ENCODE results near the gene TM9SF3. TPM values are rescaled to one million over a fixed set of nuclear protein-coding genes. Genes with fewer than 3 reads are reported as not detected.

The TM9SF3 gene
- total and polyA plus RNA-seq, 2 experiments from 2014 or later = 37.3 to 72.5 TPM

DNA sequence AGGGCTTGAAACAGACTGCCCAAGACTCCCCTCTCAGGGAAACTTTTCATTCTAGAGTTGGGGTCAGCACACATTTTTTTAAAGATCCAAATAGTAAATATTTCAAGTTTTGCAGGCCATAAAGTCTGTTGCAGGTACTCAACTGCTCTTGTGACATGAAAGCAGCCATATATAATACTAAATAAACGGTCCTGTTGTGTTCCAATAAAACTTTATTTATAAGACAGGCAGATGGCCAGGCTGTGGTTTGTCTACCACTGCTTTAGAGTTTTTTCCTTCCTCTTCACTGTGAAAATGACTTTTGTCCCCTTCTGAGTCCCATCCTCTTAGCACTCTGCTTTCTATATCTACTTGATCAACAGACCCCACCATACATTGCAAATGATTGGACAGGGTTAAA, 40.5 kb upstream of the TM9SF3 start (continued):
- TF ChIP-seq, protein P1, sequence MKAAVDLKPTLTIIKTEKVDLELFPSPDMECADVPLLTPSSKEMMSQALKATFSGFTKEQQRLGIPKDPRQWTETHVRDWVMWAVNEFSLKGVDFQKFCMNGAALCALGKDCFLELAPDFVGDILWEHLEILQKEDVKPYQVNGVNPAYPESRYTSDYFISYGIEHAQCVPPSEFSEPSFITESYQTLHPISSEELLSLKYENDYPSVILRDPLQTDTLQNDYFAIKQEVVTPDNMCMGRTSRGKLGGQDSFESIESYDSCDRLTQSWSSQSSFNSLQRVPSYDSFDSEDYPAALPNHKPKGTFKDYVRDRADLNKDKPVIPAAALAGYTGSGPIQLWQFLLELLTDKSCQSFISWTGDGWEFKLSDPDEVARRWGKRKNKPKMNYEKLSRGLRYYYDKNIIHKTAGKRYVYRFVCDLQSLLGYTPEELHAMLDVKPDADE (IDR thresholded peaks at IDR 0.05) = no peak
- TF ChIP-seq, protein P2, sequence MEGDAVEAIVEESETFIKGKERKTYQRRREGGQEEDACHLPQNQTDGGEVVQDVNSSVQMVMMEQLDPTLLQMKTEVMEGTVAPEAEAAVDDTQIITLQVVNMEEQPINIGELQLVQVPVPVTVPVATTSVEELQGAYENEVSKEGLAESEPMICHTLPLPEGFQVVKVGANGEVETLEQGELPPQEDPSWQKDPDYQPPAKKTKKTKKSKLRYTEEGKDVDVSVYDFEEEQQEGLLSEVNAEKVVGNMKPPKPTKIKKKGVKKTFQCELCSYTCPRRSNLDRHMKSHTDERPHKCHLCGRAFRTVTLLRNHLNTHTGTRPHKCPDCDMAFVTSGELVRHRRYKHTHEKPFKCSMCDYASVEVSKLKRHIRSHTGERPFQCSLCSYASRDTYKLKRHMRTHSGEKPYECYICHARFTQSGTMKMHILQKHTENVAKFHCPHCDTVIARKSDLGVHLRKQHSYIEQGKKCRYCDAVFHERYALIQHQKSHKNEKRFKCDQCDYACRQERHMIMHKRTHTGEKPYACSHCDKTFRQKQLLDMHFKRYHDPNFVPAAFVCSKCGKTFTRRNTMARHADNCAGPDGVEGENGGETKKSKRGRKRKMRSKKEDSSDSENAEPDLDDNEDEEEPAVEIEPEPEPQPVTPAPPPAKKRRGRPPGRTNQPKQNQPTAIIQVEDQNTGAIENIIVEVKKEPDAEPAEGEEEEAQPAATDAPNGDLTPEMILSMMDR (conservative IDR thresholded peaks at IDR 0.05; ENCODE audit: low read depth in 2 of 2) = no peak

DNA sequence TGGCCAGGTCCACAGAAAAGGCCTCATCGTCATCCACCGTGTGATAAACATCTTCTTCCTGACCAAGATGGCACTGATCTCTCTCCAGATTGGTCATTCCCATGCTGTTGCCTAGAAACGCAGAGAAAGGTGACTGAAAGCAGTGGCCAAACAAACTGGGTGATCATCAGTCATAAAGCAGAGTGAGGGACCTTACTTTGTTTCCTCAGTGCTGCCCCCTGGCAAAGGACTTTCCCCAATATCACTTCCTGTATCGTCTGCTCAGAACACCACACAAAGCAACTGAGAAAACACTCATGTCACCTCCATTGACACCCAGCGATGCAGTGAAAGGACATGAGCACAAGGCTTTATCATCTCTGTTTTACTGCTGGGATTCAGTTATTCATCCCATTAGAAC, 40.0 kb upstream of the TM9SF3 start:
- Histone ChIP-seq H3K4me1 (ENCODE audit: insufficient read depth) (no peaks in the 10 kb centered on the region), H3K9me2 (ENCODE audit: insufficient read depth) (no peaks in the 10 kb centered on the region), H3K79me2 (replicated peaks; ENCODE audit: insufficient read depth) (no peaks in the 10 kb centered on the region), H3K27me3 (ENCODE audit: insufficient read depth) (no peaks in the 10 kb centered on the region), H2AFZ (no peak overlapping the region), H3K4me3 (no peak overlapping the region), H3K27ac (ENCODE audit: low read depth) (no peak overlapping the region), H4K20me1 (replicated peaks; ENCODE audit: insufficient read depth) (peaks cover 3% of the 10 kb centered on the region; the same call in 1 of the 2 replicates), H3F3A (replicated peaks; ENCODE audit: low read depth) (no peaks in the 10 kb centered on the region), H3K36me3 (ENCODE audit: insufficient read depth) (no peaks in the 10 kb centered on the region), H3K4me2 (no peak overlapping the region)
- ATAC-seq (peak; percentile 70), DNase-seq (ENCODE audit: low spot score) (peak; percentile 70)
- H3K4me1 Mint-ChIP-seq = no peaks in the 10 kb centered on the region
- no peak overlapping the region for H3K27ac Mint-ChIP-seq
- H3K9me3 Mint-ChIP-seq = no peaks in the 10 kb centered on the region
- peaks cover 2% of the 10 kb centered on the region for H3K27me3 Mint-ChIP-seq (ENCODE audit: insufficient read depth, low read depth, poor library complexity)
- H3K4me3 Mint-ChIP-seq = no peak overlapping the region
- TF ChIP-seq NANOG (IDR thresholded peaks at IDR 0.05; ENCODE audit: borderline replicate concordance) (no peak), ZNF114 (CRISPR knock-in tag; IDR thresholded peaks at IDR 0.05) (no peak)
- TF ChIP-seq, protein P2 (conservative IDR thresholded peaks at IDR 0.05; ENCODE audit: low read depth in 2 of 2) = peak; percentile 46 to 61
- H3K36me3 Mint-ChIP-seq (ENCODE audit: low read depth) = no peaks in the 10 kb centered on the region

DNA sequence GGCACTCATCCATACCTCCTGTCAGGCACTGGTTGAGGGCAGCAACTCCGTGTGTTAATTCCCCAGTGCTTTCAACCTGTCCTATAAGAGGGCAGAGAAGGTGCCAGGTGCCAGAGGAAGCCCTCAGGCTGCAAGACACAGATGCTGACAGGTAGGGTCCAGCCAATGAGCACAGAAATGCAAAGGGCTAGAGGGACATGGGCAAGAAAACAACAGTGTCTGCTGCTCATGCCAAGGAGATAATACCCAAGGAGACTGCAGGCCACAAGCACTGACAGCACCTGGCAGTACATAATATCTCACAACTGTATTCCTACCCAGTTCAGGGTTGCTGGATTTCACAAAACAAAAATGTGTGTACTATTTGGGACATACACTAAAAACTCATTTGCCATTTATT, 38.4 kb upstream of the TM9SF3 start:
- Histone ChIP-seq H3K79me2 (replicated peaks; ENCODE audit: insufficient read depth) (no peaks in the 10 kb centered on the region), H2AFZ (no peak overlapping the region), H3K4me2 (no peak overlapping the region), H3K4me3 (no peak overlapping the region), H3K27ac (ENCODE audit: low read depth) (no peak overlapping the region), H3F3A (replicated peaks; ENCODE audit: low read depth) (no peaks in the 10 kb centered on the region), H4K20me1 (replicated peaks; ENCODE audit: insufficient read depth) (peaks cover 3% of the 10 kb centered on the region; the same call in 1 of the 2 replicates), H3K36me3 (ENCODE audit: insufficient read depth) (no peaks in the 10 kb centered on the region), H3K9me2 (ENCODE audit: insufficient read depth) (no peaks in the 10 kb centered on the region), H3K27me3 (ENCODE audit: insufficient read depth) (no peaks in the 10 kb centered on the region), H3K4me1 (ENCODE audit: insufficient read depth) (no peaks in the 10 kb centered on the region)
- Mint-ChIP-seq H3K27me3 (ENCODE audit: insufficient read depth, low read depth, poor library complexity) (peaks cover 2% of the 10 kb centered on the region), H3K9me3 (no peaks in the 10 kb centered on the region), H3K36me3 (ENCODE audit: low read depth) (no peaks in the 10 kb centered on the region), H3K4me1 (no peaks in the 10 kb centered on the region), H3K4me3 (no peak overlapping the region), H3K27ac (no peak overlapping the region)
- ATAC-seq (no peak), DNase-seq (ENCODE audit: low spot score) (no peak)
- TF ChIP-seq EZH2 (IDR thresholded peaks at IDR 0.05; ENCODE audit: low read depth, unreplicated experiment) = no peak
- TF ChIP-seq POLR2AphosphoS5 (IDR thresholded peaks at IDR 0.05; ENCODE audit: low read depth) = no peak
- no peak for TF ChIP-seq NANOG (IDR thresholded peaks at IDR 0.05; ENCODE audit: borderline replicate concordance)
- TF ChIP-seq, protein P1 (IDR thresholded peaks at IDR 0.05) = no peak
- TF ChIP-seq, protein P3, sequence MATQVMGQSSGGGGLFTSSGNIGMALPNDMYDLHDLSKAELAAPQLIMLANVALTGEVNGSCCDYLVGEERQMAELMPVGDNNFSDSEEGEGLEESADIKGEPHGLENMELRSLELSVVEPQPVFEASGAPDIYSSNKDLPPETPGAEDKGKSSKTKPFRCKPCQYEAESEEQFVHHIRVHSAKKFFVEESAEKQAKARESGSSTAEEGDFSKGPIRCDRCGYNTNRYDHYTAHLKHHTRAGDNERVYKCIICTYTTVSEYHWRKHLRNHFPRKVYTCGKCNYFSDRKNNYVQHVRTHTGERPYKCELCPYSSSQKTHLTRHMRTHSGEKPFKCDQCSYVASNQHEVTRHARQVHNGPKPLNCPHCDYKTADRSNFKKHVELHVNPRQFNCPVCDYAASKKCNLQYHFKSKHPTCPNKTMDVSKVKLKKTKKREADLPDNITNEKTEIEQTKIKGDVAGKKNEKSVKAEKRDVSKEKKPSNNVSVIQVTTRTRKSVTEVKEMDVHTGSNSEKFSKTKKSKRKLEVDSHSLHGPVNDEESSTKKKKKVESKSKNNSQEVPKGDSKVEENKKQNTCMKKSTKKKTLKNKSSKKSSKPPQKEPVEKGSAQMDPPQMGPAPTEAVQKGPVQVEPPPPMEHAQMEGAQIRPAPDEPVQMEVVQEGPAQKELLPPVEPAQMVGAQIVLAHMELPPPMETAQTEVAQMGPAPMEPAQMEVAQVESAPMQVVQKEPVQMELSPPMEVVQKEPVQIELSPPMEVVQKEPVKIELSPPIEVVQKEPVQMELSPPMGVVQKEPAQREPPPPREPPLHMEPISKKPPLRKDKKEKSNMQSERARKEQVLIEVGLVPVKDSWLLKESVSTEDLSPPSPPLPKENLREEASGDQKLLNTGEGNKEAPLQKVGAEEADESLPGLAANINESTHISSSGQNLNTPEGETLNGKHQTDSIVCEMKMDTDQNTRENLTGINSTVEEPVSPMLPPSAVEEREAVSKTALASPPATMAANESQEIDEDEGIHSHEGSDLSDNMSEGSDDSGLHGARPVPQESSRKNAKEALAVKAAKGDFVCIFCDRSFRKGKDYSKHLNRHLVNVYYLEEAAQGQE (IDR thresholded peaks at IDR 0.05; ENCODE audit: unreplicated experiment) = no peak
- TF ChIP-seq STAT1 (IDR thresholded peaks at IDR 0.05; ENCODE audit: unreplicated experiment) = no peak

All from GM23338 (cell line).